GM12891 (cell line): Measurements from ENCODE around the gene GMPPB.

Source experiments
- PAX5 ChIP-seq: IDR thresholded peaks from 2 replicates; pipeline ENCODE4 v1.6.1; 2011; ENCODE audit warnings: low read length, moderate library complexity, mild to moderate bottlenecking; ENCODE audit not compliant: insufficient read depth, severe bottlenecking
- POLR2A ChIP-seq: IDR thresholded peaks from 2 replicates; pipeline ENCODE4 v1.6.1; 2011; ENCODE audit warnings: low read depth, low read length, control low read depth
- POLR2AphosphoS5 ChIP-seq: IDR thresholded peaks from 2 replicates; pipeline ENCODE4 v1.6.1; 2011; ENCODE audit warnings: low read depth, low read length, control low read depth
- POU2F2 ChIP-seq: IDR thresholded peaks from 2 replicates; pipeline ENCODE4 v1.6.1; 2011; ENCODE audit warnings: low read depth, mild to moderate bottlenecking, control low read depth, low read length, moderate library complexity
- SPI1 ChIP-seq: IDR thresholded peaks from 2 replicates; pipeline ENCODE4 v1.6.1; 2011; ENCODE audit warnings: low read depth, low read length, control low read depth
- TAF1 ChIP-seq: IDR thresholded peaks from 2 replicates; pipeline ENCODE4 v1.6.1; 2011; ENCODE audit warnings: low read depth, low read length, control low read depth

DNA sequence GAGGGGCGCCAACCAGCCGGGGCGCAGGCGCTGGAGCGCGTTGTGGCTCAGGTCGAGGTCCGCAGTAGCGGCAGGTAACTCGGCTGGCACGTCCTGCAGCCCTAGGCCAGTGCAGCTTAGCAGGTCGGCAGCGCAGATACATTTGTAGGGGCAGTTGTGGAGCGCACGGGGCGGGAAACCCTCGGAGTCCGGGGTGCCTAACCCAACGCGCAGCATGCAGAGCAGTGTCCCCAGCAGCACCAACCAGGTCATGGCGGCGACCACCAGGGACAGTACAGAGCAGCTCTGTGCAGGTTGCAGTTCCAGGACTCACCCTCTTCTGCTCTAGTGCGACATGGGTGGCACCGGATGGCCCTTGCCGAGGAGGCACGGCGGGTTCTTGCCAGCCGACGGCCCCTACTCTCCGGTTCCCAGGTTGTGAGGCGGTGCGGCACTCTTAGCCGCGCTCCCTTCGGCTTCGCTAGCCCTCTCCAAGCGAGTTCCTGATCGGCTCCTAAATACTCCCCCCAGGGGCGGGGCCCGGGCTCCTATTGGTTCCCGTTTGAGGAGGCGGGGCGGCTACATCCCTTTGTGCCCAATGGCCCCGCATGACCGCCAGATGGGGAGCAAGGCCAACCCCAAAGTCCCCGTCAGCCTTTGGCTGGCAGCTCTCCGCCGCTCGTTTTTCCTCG is 4.4 kb downstream of the GMPPB start, which contains the start of gene AMIGO3:
- TF ChIP-seq POLR2A (peak; percentile 78), POLR2AphosphoS5 (peak; percentile 30; the same call in 1 of the 2 replicates), TAF1 (no peak), POU2F2 (peak; percentile 32; the same call in 1 of the 2 replicates), PAX5 (no peak), SPI1 (no peak)
